ENCODE measurements around the gene GPR137. TPM values are rescaled to one million over a fixed set of nuclear protein-coding genes. Genes with fewer than 3 reads are reported as not detected.

GPR137 gene
- total RNA-seq, 1 experiment from 2014 or later = 24.4 TPM

DNA sequence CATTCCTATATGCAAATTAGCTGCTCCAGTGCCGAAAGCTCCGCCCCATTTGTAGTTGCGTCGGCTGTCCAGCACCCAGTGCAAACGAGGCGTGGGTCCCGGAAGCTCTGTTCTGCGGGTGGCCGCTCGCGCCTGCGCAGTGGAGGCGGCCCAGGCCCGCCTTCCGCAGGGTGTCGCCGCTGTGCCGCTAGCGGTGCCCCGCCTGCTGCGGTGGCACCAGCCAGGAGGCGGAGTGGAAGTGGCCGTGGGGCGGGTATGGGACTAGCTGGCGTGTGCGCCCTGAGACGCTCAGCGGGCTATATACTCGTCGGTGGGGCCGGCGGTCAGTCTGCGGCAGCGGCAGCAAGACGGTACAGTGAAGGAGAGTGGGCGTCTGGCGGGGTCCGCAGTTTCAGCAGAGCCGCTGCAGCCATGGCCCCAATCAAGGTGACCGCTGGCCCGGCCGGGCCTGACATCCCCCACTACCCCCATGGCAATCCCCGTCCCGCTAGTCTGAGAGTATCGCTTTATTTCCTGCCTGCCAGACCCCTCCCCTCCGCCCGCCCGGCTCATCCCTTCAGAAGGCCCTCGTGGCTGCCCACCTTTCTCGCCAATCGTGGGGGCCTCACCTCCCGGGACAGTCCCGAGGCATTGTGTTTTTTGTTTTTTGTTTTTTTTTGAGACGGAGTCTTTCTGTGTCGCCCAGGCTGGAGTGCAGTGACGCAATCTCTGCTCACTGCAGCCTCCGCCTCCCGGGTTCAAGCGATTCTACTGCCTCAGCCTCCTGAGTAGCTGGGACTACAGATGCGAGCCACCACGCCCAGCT, 32.5 kb downstream of the GPR137 start, which contains the start of gene PRDX5 (continued):
- TF ChIP-seq, protein P1, sequence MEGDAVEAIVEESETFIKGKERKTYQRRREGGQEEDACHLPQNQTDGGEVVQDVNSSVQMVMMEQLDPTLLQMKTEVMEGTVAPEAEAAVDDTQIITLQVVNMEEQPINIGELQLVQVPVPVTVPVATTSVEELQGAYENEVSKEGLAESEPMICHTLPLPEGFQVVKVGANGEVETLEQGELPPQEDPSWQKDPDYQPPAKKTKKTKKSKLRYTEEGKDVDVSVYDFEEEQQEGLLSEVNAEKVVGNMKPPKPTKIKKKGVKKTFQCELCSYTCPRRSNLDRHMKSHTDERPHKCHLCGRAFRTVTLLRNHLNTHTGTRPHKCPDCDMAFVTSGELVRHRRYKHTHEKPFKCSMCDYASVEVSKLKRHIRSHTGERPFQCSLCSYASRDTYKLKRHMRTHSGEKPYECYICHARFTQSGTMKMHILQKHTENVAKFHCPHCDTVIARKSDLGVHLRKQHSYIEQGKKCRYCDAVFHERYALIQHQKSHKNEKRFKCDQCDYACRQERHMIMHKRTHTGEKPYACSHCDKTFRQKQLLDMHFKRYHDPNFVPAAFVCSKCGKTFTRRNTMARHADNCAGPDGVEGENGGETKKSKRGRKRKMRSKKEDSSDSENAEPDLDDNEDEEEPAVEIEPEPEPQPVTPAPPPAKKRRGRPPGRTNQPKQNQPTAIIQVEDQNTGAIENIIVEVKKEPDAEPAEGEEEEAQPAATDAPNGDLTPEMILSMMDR (IDR thresholded peaks at IDR 0.05 in 2 of 3, conservative IDR thresholded peaks at IDR 0.05 in 1 of 3; ENCODE audit: borderline replicate concordance in 1 of 3, insufficient read depth in 1 of 3, low read depth in 2 of 3, low read length in 2 of 3) = peak in 2 of 3 experiments; percentile 28 to 38; a peak in 3 of 6 replicates
- TF ChIP-seq YY1 (IDR thresholded peaks at IDR 0.05; ENCODE audit: extremely low read depth, insufficient replicate concordance, low read depth, low read length) (no peak), JUND (IDR thresholded peaks at IDR 0.05) (no peak), FOSL1 (IDR thresholded peaks at IDR 0.05; ENCODE audit: low read depth) (no peak), ELF1 (IDR thresholded peaks at IDR 0.05; ENCODE audit: borderline replicate concordance, low read depth) (no peak)

DNA sequence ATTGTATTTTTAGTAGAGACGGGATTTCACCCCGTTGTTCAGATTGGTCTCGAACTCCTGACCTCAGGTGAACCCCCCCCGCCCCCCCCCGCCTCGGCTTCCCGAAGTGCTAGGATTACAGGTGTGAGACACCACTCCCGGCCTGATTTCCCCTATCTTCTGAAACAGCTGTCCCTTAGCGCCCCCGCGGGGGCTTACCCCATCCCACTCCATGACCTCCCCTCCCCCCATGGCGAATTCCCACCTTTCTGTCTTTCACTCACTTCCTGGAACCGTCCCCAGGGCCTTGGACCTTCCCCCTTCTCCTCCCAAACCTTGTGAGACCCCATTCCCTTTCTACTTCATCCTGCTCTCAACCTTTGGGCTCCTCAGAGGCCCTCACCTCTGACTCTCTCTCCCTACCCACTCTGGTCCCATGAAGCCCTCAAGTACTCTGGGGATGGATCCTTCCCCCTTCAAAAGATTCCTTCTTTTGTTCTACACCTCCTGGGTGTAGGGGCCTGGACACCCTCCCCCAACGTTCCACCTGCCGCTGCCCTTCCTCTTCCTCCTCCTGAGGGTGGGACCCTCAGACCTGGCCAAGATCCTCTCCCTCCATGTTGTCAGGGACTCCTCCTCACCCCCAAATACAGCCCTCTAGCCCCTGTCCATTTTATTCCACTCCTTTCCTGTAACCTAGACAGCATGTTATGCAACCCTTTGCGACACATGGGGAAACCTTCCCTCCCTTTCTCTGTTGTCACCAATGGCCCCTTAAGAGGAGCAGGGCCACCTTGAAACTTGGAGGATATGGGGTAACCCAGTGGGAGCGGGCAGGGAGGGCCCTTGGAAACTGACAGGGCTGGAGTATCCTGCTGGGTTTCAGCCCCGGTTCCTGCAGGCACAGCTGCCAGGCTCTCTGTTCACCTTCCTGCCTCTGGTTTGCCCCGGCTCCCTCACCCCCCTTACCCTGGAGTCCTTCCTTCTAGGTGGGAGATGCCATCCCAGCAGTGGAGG, 33.4 kb downstream of the GPR137 start:
- BruUV-seq (replicated peaks) = no TSS peak
- Histone ChIP-seq H3K4me2 (ENCODE audit: low read length) (peak overlapping the region; percentile 77), H3K4me3 (replicated peaks in 1 of 2; ENCODE audit: low read depth in 1 of 2, low read length in 2 of 2) (peak overlapping the region; percentile 80 to 84), H3K9me2 (ENCODE audit: insufficient read depth) (no peaks in the 10 kb centered on the region), H2AFZ (ENCODE audit: low read depth, low read length, poor library complexity, severe bottlenecking) (no peak overlapping the region), H3K9me3 (ENCODE audit: control insufficient read depth in 1 of 2, insufficient read depth in 1 of 2, low read depth in 1 of 2, low read length in 2 of 2) (no peaks in the 10 kb centered on the region), H3K9ac (ENCODE audit: low read length) (peak overlapping the region; percentile 89), H3K27ac (ENCODE audit: low read depth, low read length) (peak overlapping the region; percentile 83), H3K27me3 (ENCODE audit: insufficient read depth, low read length) (no peaks in the 10 kb centered on the region), H3K36me3 (ENCODE audit: control insufficient read depth in 1 of 2, insufficient read depth in 2 of 2, low read length in 2 of 2) (peaks cover 7 to 22% of the 10 kb centered on the region in 2 experiments; a peak in 2 of 4 replicates), H3K4me1 (ENCODE audit: control insufficient read depth in 1 of 2, insufficient read depth in 2 of 2, low read length in 2 of 2) (peaks cover 22 to 64% of the 10 kb centered on the region in 2 experiments), H4K20me1 (ENCODE audit: insufficient read depth) (no peaks in the 10 kb centered on the region), H3K79me2 (ENCODE audit: insufficient read depth, low read length) (peaks cover 33% of the 10 kb centered on the region)
- TF ChIP-seq POLR2AphosphoS5 (IDR thresholded peaks at IDR 0.05; ENCODE audit: low read depth, low read length) (no peak), JUND (IDR thresholded peaks at IDR 0.05) (no peak)
- intact Hi-C loops (cut with micrococcal nuclease) = no loop called here
- ChIA-PET RAD21 (ENCODE audit: low non-redundant PET in 1 of 2, low total read pairs in 2 of 2, uncharacterized antibody in 2 of 2, unreplicated experiment in 2 of 2) (interaction anchor here in 1 of 2 experiments (1.4 to 2.6 kb wide), 2 partner anchors 23 to 37 kb away, joined by 6 to 29 read pairs; no protein-coding TSS in a partner anchor), POLR2A (interaction anchor here (0.6 to 3.0 kb wide), 7 partner anchors 8 to 69 kb away, joined by 3 to 77 read pairs (median 16); partner anchors contain the start of gene ESRRA), CTCF (interaction anchor here (1.2 to 3.7 kb wide), 6 partner anchors 13 to 53 kb away, joined by 3 to 92 read pairs (median 32); partner anchors contain the start of gene ESRRA)
- DNase-seq (ENCODE audit: low read depth, low spot score) (no peak), ATAC-seq (no peak)

All from HCT116 (cell line).